Right hindlimb (tissue), 1 donor: ENCODE data around the gene LSM3.

ENCODE experiments used
- DNase-seq: peaks from one replicate; pipeline ENCODE4 v3.0.0-alpha.2; 2018

LSM3 gene

DNA sequence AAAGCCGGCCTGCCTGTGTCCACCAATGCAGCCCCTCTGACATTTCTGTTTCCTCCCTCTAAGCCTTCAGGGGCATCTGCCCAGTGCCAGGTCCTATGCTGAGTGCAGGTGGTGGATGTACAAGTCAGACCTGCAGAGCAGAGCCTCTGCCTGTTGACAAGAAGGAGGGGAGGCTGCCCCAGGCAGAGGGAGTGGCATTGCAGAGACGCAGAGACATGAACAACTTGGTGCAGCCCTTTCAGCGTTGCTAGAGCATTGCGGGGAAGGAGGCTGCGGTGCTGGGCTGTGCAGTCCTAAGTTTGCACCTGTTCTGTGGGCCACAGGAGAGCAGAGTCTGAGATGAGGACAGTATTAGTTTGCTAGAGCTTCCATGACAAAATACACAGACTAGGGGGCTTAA is 65.2 kb downstream of the LSM3 start:
- no peak for DNase-seq

DNA sequence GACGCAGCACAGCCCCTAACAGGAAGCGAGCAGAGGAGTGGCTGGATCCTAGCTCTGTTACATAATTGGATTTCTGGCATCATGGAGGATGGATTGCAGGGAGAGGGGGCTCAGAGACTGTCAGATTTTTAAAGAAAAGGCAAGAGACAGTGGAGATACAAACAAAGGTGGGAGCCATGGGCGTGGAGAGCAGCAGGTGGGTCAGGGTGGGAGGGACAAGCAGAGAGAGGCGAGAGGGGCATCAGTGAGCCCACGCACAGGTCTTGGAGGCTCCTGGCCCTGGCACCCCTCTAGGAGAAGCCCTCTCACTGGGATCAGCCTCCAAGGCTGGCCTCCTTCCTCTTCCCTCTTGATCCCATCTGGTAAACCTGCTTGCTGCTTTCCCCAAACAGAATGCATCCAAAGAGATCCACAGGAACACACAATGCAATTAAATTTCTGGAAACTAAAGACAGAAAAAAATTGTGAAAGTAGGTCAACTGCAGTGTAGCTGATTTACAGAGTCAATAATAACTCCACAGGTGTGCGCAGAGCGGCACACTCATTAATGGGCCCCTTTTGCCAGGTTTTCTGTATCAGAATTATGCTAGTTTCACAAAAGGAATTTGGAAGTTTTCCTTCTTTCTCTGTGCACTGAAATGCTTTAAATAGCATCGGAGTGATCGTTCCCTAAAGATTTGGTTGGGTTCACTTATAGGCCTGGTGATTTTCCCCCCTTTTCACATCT is 66.1 kb downstream of the LSM3 start:
- DNase-seq = no peak

DNA sequence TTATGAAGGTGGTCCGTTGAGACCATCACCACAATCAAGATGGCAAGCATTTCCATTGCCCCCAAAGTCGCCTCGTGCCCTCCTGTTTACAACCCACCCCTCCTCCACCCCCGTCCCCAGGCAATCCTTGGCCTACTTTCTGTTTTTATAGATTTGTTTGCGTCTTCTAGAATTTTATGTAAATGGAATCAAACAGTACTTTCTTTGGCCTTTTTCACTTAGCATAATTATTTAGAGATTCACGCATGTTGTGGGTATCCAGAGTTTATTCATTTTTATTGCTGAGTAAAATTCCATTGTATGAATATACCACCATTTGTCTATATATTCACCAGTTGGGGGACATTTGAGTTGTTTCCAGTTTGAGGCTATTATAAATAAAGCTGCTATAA is 66.6 kb downstream of the LSM3 start:
- no peak for DNase-seq

DNA sequence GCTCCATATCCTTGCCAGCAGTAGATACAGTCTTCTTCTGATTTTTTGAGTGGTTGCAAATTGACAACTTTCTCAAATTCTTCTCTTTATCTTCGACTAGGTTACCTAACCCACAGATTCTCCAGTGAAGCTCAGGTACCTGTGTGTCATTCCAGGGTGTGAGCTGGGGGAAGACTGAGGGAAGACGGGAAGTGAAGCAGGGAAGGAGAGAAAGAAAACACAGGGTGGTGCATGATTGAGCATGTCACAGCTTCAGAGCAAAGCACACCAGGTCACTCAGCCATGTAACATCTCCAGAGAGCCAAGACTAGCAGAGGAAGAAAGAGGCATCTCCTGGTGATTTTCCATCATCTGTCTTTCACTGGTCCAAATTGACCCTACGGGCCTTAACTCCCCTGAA is 67.2 kb downstream of the LSM3 start:
- no peak for DNase-seq

DNA sequence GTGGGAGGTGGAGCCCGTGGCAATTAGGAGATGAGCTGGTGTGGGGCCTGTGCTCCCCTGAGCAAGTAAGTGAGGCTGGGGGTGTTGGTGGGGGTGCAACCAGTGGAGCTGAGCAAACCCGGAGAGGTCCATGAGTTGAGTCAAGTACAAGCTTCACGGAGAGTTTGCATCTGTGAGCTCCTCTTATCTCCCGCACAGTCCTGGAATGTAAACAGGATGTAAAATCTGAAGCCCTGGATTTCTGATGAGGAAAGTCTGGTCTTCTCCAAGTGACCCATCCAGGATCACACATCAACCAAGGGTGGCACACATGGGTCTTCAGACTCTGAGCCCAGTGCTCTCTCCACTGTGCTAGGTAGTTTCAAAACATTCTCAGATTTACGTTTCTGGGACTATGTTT is 67.8 kb downstream of the LSM3 start:
- DNase-seq = no peak

DNA sequence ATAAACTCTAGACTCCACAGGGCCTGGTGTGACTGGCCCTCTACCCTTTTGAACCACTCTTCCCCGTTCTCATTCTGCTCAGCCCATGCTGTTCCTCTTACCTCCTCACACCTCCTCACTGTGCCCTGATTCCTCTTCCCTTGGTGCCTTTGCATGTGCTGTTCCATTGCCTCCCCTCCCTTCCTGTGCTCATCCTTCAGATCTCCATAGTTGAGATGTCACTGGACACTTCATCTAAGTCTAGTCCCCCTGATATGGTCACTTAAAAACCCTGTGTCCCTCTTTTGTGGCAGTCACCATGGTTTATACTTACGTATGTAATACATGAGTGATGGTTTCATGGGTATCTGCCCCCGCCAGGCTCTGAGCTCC is 69.8 kb downstream of the LSM3 start:
- DNase-seq = no peak

DNA sequence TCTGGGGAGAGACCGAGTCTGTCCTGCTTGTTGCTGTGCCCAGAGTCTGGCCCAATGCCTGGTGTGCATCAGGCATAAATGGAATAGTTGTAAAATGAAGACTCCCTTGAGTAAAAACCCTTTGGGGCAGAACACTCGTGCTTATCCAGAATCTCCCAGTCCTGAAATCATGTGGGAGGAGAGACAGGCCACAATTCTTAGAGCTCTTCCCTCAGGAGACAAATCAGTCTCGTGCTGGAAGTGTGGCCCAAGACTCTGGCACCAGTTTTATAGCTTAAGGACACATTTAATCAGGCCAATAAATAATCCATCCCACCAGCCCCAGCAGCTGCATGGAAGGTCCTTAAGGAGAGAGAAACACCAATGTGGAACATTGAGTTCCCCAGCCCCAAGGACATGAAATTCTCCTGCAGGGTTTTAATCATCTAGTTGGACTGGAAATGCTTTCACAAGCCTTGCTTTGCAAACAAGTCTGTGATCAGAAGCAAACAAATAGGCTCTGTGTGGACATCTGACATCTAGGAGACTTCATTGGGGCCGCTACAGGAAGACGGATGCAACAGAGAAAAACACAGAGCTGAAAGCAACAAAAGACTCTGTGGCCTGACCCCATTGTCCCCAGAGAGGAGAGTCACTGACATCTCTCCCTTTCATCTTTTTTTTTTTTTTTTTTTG is 70.4 kb downstream of the LSM3 start:
- no peak for DNase-seq
